ENCODE results near the gene EPB41. TPM values are rescaled to one million over a fixed set of nuclear protein-coding genes. Genes with fewer than 3 reads are reported as not detected.

EPB41 gene
- total and polyA plus RNA-seq, 4 donors = 10.7 to 189 (median 38.1) TPM

DNA sequence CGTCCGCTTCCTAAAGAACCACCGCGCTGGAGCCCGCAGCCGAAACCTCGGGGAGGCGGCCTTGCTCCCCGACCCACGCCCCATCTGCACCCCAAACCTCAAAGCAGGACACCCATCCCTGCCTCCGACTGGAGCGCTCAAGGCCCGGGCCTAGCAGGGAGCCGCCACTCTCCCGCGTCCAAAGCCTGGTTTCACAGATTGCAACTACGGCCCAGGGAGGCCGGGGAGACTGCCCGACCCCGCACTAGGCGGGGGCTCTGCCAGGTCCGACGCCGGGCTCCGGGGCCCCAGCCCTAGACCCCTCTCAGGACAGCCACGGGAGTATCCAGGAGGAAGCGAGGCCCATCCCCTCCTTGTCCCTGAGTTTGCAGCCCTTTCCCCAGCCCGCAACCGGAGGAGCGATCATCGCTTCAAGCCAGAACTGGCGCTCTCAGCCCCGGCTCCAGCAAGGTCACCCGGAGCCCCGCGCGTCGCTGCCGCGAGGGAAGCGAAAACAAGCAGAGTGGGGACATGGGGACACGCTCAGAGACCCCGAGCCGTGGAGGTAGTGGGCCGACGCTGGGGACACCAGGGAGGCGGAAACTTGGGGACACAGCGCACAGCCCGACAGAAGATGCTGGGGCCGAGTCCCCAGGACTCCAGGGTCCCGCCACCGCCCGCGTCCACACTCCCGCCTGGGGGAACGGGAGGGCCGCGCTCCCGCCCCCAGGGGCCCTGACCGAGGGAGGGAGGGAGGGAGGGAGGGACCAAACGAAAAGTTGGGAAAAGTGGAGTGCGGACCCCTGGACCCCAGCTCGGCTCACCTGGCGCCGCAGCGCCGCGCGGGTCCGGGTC lies 208.9 kb downstream of the EPB41 start:
- H3K27me3 ChIP-seq (ENCODE audit: control insufficient read depth in 4 of 4, insufficient read depth in 4 of 4, low read length in 3 of 4) = no peaks in the 10 kb centered on the region
- H3K9me3 ChIP-seq (ENCODE audit: control insufficient read depth in 4 of 4, low read length in 3 of 4) = no peaks in the 10 kb centered on the region
- peaks cover 0 to 3% (median 1%) of the 10 kb centered on the region in 4 donors for H3K36me3 ChIP-seq (ENCODE audit: control insufficient read depth in 4 of 4, insufficient read depth in 3 of 4, low read depth in 1 of 4, low read length in 3 of 4)
- TF ChIP-seq NR2F2 (IDR thresholded peaks at IDR 0.05) (no peak), YY1 (IDR thresholded peaks at IDR 0.05) (no peak), SP1 (IDR thresholded peaks at IDR 0.05) (no peak), RAD21 (IDR thresholded peaks at IDR 0.05) (no peak), TAF1 (conservative IDR thresholded peaks at IDR 0.05) (no peak), FOXA2 (IDR thresholded peaks at IDR 0.05) (no peak), ZBTB33 (IDR thresholded peaks at IDR 0.05) (no peak), EGR1 (IDR thresholded peaks at IDR 0.05; ENCODE audit: low read depth in 2 of 2) (no peak), RXRA (IDR thresholded peaks at IDR 0.05) (no peak), HNF4A (conservative IDR thresholded peaks at IDR 0.05) (no peak), GABPA (IDR thresholded peaks at IDR 0.05 in 1 of 2, conservative IDR thresholded peaks at IDR 0.05 in 1 of 2) (no peak), FOXA1 (IDR thresholded peaks at IDR 0.05) (no peak), HNF4G (IDR thresholded peaks at IDR 0.05) (no peak)
- TF ChIP-seq, protein P1, sequence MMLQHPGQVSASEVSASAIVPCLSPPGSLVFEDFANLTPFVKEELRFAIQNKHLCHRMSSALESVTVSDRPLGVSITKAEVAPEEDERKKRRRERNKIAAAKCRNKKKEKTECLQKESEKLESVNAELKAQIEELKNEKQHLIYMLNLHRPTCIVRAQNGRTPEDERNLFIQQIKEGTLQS (IDR thresholded peaks at IDR 0.05) = no peak
- TF ChIP-seq, protein P2, sequence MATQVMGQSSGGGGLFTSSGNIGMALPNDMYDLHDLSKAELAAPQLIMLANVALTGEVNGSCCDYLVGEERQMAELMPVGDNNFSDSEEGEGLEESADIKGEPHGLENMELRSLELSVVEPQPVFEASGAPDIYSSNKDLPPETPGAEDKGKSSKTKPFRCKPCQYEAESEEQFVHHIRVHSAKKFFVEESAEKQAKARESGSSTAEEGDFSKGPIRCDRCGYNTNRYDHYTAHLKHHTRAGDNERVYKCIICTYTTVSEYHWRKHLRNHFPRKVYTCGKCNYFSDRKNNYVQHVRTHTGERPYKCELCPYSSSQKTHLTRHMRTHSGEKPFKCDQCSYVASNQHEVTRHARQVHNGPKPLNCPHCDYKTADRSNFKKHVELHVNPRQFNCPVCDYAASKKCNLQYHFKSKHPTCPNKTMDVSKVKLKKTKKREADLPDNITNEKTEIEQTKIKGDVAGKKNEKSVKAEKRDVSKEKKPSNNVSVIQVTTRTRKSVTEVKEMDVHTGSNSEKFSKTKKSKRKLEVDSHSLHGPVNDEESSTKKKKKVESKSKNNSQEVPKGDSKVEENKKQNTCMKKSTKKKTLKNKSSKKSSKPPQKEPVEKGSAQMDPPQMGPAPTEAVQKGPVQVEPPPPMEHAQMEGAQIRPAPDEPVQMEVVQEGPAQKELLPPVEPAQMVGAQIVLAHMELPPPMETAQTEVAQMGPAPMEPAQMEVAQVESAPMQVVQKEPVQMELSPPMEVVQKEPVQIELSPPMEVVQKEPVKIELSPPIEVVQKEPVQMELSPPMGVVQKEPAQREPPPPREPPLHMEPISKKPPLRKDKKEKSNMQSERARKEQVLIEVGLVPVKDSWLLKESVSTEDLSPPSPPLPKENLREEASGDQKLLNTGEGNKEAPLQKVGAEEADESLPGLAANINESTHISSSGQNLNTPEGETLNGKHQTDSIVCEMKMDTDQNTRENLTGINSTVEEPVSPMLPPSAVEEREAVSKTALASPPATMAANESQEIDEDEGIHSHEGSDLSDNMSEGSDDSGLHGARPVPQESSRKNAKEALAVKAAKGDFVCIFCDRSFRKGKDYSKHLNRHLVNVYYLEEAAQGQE (IDR thresholded peaks at IDR 0.05) = no peak
- WGBS = 6% methylated on average over 70 of the region's 70 CpGs
- no peak for DNase-seq (ENCODE audit: low spot score)
- peaks cover 12 to 25% (median 21%) of the 10 kb centered on the region in 4 donors for H3K4me1 ChIP-seq (ENCODE audit: control insufficient read depth in 4 of 4, insufficient read depth in 4 of 4, low read length in 3 of 4)
- peak overlapping the region; percentile 43 to 68 (median 57) for H3K4me3 ChIP-seq (ENCODE audit: low read depth in 1 of 3, low read length in 3 of 3)
- H3K27ac ChIP-seq (ENCODE audit: low read depth in 1 of 2, low read length in 2 of 2) = peak overlapping the region; percentile 18 to 66
- no peak overlapping the region for H3K9ac ChIP-seq (ENCODE audit: low read depth in 1 of 2, low read length in 2 of 2)

- Histone ChIP-seq H3K36me3 (ENCODE audit: control insufficient read depth in 4 of 4, insufficient read depth in 3 of 4, low read depth in 1 of 4, low read length in 3 of 4) (no peaks in the 10 kb centered on the region), H3K9me3 (ENCODE audit: control insufficient read depth in 4 of 4, low read length in 3 of 4) (no peaks in the 10 kb centered on the region), H3K27me3 (ENCODE audit: control insufficient read depth in 4 of 4, insufficient read depth in 4 of 4, low read length in 3 of 4) (no peaks in the 10 kb centered on the region), H3K27ac (ENCODE audit: low read depth in 1 of 2, low read length in 2 of 2) (peak within 1 kb of the TSS; percentile 69 to 84), H3K4me3 (ENCODE audit: low read depth in 1 of 3, low read length in 3 of 3) (peak within 1 kb of the TSS; percentile 54 to 69 (median 68)), H3K9ac (ENCODE audit: low read depth in 1 of 2, low read length in 2 of 2) (peak within 1 kb of the TSS in 1 of 2 donors; percentile 28), H3K4me1 (ENCODE audit: control insufficient read depth in 4 of 4, insufficient read depth in 4 of 4, low read length in 3 of 4) (peaks cover 12 to 25% (median 21%) of the 10 kb centered on the region in 4 donors)
- peak; percentile 63 for DNase-seq (ENCODE audit: low spot score)
- under 1% methylated on average over 46 of the region's 46 CpGs for WGBS
- TF ChIP-seq, protein P3, sequence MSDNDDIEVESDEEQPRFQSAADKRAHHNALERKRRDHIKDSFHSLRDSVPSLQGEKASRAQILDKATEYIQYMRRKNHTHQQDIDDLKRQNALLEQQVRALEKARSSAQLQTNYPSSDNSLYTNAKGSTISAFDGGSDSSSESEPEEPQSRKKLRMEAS (IDR thresholded peaks at IDR 0.05) = no peak
- TF ChIP-seq EGR1 (IDR thresholded peaks at IDR 0.05; ENCODE audit: low read depth in 2 of 2) (no peak), GABPA (IDR thresholded peaks at IDR 0.05 in 1 of 2, conservative IDR thresholded peaks at IDR 0.05 in 1 of 2) (no peak), RAD21 (IDR thresholded peaks at IDR 0.05) (no peak), HNF4G (IDR thresholded peaks at IDR 0.05) (no peak), JUND (IDR thresholded peaks at IDR 0.05) (no peak), YY1 (IDR thresholded peaks at IDR 0.05) (no peak), ZBTB33 (IDR thresholded peaks at IDR 0.05) (no peak), TAF1 (conservative IDR thresholded peaks at IDR 0.05) (no peak), CTCF (IDR thresholded peaks at IDR 0.05; ENCODE audit: low read depth, low read length, missing input control) (no peak), FOXA2 (IDR thresholded peaks at IDR 0.05) (no peak), SP1 (IDR thresholded peaks at IDR 0.05) (no peak), HNF4A (conservative IDR thresholded peaks at IDR 0.05) (no peak)
- TF ChIP-seq, protein P1 (IDR thresholded peaks at IDR 0.05) = no peak
Observed at GRCh38 chr1:29123887-29124365, 209.6 kb downstream of the EPB41 start, which contains the start of gene TMEM200B. TSS of gene TMEM200B (minus strand) at chr1:29123903. CDS start at chr1:29121828, 2,075 bp downstream.

Data from liver (tissue), 9 donors.